NCI-H146 treated with DMSO at 0.1 percent for 48 hours (cell line): ENCODE results near the gene ENKUR.
A peak's percentile ranks its signal among the peaks of the same experiment; 100 is the strongest.

Source experiments
- DNase-seq: peaks from one replicate; lab custom pipeline; 2025; ENCODE audit not compliant: unreplicated experiment; lab: John Stamatoyannopoulos, UW

ENKUR gene

GRCh38 chr10:25015828-25016375 lies at the start of gene ENKUR:
Gene ENKUR, minus strand, starts transcription at chr10:25016158. Its CDS starts 222 bp downstream, at chr10:25015936.
- DNase-seq = peak; percentile 100

GRCh38 chr10:25064401-25064800 lies 48.4 kb upstream of the ENKUR start:
- DNase-seq = no peak

- no peak for DNase-seq
Observed at GRCh38 chr10:25063644-25064043, 47.7 kb upstream of the ENKUR start.

- DNase-seq = no peak
Observed at GRCh38 chr10:25063157-25063556, 47.2 kb upstream of the ENKUR start.

DNA sequence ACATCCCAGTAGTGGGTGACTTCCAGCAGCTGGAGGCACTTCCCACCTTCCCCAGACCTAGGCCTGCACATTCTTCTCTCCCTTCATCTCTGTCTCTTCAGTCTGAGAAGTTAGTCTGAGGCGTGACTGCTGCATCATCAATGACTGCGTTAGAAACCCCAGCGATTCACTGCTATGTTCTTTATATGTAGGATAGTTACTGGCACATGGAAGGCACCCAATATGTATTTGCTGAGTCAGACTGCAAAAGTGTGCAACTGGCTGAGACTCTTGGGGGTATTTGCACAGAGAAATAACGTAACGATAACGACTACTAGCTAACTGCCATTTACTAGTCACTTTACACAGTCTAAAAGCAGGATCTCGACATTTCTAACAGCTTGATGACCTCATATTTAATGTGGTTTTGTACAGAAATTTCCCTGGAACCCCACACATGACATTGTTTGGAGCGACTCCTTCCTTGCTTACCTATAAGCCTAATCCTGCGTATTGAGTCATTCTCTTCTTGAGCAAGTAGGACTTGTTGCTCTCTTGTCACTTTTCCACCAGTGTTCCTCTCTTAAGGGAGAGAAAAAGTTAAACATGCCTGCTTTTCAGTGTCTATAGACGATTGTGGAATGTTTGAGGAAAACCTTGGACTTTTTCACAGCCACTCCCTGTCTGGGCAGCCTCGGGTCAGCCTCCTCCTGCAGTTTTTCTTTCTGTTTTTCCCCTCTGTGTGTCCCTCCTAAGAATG lies 45.9 kb upstream of the ENKUR start:
- no peak for DNase-seq

DNA sequence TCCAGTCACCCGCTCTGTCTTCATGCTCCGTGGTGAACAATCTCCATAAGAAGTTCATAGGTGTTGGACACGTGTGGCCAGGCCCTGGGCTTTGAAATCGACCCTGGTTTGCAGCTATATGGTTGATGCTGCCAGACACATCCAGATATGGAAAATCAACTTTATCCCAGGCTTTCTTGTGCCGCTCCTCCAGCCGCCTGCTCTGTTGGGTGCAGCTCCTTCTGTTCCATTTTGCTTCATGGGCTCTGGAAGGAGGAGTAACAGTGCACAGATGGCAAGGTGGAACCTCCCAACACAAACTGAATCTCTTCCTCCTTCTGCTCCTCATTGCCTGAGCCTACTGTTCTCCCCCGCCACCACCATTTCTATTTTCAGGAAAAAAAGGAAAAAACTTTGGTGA lies 45.2 kb upstream of the ENKUR start:
- no peak for DNase-seq

DNA sequence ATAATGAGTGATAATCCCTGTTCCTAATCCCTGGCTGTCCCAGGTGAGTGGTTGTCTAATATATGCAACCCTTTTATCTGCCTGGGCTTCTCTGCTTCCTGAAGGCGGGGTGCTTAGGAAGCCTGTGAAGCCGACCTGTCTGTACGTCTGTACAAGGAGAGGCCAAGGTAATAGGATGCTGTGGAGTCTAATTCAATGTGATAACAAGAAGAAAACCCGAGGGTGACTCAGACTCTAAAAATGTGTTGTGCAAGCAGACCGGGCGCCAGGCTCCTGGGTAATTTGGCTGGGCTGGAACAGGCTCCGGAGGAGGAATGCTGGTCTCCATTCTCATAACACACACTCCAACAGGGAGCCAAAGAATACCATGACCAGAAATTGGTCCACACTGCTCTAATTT lies 44.0 kb upstream of the ENKUR start:
- DNase-seq = peak; percentile 61

DNA sequence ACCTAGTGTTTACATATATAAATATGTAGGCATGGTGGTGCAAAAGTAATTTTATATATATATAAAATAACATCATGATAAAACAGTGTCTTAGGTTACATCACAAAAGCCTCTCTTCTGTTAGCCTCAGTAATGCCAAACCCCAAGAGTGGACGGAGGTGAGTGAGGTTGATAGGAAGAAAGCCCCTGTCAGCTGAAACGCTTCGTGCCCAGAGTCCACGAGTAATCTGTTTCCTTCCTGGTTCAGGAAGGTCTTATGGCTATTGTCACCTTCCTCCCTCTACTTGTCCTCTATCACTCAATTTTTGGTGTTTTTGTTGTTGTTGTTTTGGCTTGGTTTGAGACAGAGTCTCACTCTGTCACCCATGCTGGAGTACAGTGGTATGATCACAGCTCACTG lies 41.9 kb upstream of the ENKUR start:
- no peak for DNase-seq

- DNase-seq = no peak
Observed at GRCh38 chr10:25056726-25057125, 40.8 kb upstream of the ENKUR start.

DNA sequence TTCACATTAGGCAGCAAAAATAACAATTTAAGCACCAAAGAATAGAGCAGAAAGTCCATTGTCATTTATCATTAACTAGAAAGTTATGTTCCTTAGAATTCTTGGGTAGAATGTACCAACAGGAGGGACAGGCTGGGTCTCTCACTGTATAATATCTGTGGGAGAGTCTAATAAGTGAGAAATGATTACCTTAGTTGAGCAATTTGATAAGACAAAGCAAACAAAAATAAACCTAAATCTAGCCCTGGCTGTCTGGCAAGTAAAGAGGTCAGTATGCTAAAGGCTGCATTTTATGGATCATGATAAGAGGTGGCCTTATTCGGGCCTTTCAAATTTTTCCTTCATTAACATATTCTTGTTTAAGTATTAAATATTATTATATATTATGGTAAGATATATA lies 36.1 kb upstream of the ENKUR start:
- DNase-seq = no peak

GRCh38 chr10:25050402-25050801 lies 34.4 kb upstream of the ENKUR start:
- no peak for DNase-seq

- DNase-seq = no peak
Observed at GRCh38 chr10:25049966-25050365, 34.0 kb upstream of the ENKUR start.

DNA sequence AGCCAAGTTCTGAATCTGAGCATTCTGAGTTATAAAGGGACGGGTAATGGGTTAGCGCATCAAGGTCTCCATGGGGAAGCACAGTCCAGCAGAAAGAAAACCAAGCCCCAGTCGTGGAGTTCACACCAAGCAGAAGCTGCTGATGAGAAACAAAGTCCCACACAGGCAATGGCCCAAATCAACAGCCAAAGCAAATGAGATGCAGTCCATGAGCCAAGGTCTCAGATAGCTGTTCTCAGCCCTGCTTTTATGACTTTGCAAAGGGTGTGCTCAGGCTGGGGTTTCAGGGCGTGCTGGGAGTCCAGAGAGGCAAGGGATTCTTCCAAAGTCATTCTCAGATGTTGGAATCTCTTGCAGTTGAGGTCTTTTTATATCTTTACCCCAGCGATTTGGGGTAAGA lies 32.5 kb upstream of the ENKUR start:
- no peak for DNase-seq

DNA sequence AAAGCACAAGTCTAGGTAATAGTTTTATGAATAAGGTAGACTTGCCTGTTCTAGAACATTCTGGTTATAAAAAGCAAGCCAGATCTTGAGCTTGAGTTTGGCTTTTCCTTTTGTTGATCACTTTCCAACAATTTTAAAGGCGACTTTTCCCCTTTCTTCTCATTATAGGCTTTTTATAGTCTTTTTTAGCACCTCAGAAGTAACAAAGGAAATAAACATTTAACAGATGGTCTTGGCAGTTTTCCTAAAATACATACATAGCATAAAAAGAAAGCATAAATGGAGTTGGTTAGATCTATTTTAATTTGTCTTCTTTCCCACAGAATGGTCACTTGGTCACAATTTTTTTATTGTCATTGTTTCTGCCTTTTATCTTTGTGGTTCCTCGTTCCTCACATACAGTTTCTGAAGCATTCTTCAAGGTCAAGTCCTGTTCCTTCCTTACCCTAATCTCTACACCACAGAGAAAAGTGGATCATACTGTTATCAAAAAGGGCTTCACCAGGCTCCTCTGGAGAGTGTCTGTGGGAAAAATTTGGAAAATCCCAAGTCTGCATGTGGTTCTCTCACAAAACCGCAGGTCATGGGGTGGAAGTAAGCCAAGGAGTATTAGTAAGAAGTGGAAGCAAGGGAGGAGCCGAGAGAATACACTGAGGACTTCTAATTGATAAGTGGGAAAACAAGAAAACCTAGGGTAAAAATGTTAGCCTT lies 31.8 kb upstream of the ENKUR start:
- no peak for DNase-seq

- DNase-seq = no peak
Observed at GRCh38 chr10:25047088-25047487, 31.1 kb upstream of the ENKUR start.

DNA sequence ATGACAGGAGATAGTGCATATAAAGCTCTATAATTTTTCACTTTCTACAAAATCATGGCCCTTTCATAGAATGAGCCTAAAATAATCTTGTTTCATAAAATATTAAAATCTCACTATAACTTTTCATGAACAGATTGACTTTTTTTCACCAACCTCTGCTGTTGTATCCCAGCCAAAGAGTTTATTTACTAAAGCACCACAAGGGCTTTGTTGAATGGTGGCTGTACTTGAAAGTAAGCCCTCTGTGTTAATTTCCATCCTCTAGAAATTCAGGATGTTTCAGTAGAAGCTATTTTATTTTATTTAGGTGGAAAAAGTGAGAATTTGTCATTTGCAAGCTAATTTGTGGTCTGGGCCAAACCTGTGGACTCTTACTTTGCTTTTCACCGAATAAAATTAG lies 30.7 kb upstream of the ENKUR start:
- no peak for DNase-seq

GRCh38 chr10:25039531-25039930 lies 23.6 kb upstream of the ENKUR start:
- no peak for DNase-seq

DNA sequence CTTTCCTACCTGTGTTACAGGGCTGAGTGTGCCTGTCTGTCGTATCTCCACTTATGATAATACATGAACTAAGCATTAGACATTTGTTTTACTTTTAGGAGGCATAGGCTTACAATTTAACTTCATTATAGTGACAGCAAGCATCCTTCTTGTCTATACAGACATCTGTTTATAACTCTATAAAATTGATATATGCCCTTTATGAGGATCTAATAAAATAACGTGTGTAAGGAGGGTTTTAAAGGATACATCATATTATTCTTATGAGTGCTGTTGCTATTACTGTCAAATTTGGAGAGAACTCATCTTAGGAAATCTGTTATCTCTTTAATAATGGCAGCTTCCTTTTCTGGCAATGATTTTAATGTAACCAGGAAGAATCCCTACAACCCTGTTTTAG lies 22.4 kb upstream of the ENKUR start:
- DNase-seq = no peak

- DNase-seq = peak; percentile 55
Observed at GRCh38 chr10:25036381-25036780, 20.4 kb upstream of the ENKUR start.

DNA sequence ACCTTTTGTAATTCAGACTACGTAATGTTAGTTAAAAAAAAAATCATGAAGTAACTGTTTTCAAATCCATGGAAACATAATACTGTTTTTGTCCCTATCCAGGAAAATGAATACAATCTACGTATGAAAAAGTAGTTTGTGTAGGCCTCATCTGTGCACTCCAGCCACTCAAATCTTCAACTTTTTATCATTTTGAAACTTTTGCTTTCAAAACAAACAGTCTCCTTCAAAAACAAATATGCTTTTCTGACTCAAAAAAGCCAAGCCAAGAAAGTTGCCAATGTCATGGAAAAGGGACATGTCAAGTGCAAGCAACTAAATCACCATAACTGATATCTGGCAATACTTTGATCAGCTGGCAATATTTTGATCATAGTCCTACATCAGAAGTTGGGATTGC lies 13.6 kb upstream of the ENKUR start:
- no peak for DNase-seq

GRCh38 chr10:25028711-25029110 lies 12.8 kb upstream of the ENKUR start:
- DNase-seq = no peak

GRCh38 chr10:25026463-25026862 lies 10.5 kb upstream of the ENKUR start:
- no peak for DNase-seq
